PC-9 (cell line): ENCODE data around the gene CCNL2. TPM values are rescaled to one million over a fixed set of nuclear protein-coding genes. Genes with fewer than 3 reads are reported as not detected.

ENCODE experiments used
- BruUV-seq: library from RNA; stranded (reverse); fragments of 400-500 nt; replicated peaks from 2 replicates; lab custom pipeline; 2021; lab: Mats Ljungman, UMichigan
- CTCF ChIA-PET: fragments of 300-600 bp; sonication (Branson Sonifier 250); formaldehyde crosslinking; loops from one replicate; lab custom pipeline; 2022; ENCODE audit warnings: antibody characterized with exemption; lab: Charles Lee
- POLR2A ChIA-PET: fragments of 300-600 bp; sonication (Branson Sonifier 250); formaldehyde crosslinking; loops from one replicate; lab custom pipeline; 2022; ENCODE audit warnings: antibody characterized with exemption; ENCODE audit not compliant: unreplicated experiment; lab: Charles Lee
- DNase-seq, 2 experiments: peaks; one replicate each; pipeline versions ENCODE4 v3.0.0 to v3.0.0-alpha.2; 2015 to 2022; ENCODE audit warnings: mixed read lengths in 1 of 2
- H2AFZ ChIP-seq: fragments of 200-600 bp; sonication (generic); 2 replicates; pipeline ENCODE4 v1.8.1; 2017; ENCODE audit warnings: antibody characterized with exemption
- H3F3A ChIP-seq: fragments of 200-600 bp; sonication (generic); 2 replicates; pipeline ENCODE4 v1.8.1; 2017; ENCODE audit warnings: antibody characterized with exemption, mild to moderate bottlenecking, low read depth; ENCODE audit not compliant: insufficient read depth
- H3K27ac ChIP-seq: fragments of 200-600 bp; sonication (generic); 2 replicates; pipeline ENCODE4 v1.6.1; 2016; ENCODE audit warnings: mixed run types
- H3K27me3 ChIP-seq: fragments of 200-600 bp; sonication (generic); 2 replicates; pipeline ENCODE4 v1.6.1; 2016; ENCODE audit warnings: low read depth, mixed run types; ENCODE audit not compliant: insufficient read depth
- H3K36me3 ChIP-seq: fragments of 200-600 bp; sonication (generic); 2 replicates; pipeline ENCODE4 v1.6.1; 2016; ENCODE audit warnings: low read depth, mixed run types
- H3K4me1 ChIP-seq: fragments of 200-600 bp; sonication (generic); replicated peaks from 2 replicates; pipeline ENCODE4 v1.6.1; 2016; ENCODE audit warnings: mixed run types; ENCODE audit not compliant: insufficient read depth
- H3K4me2 ChIP-seq: fragments of 200-600 bp; sonication (generic); 2 replicates; pipeline ENCODE4 v1.6.1; 2017; ENCODE audit warnings: mixed run types
- H3K4me3 ChIP-seq: fragments of 200-600 bp; sonication (generic); 2 replicates; pipeline ENCODE4 v1.6.1; 2016; ENCODE audit warnings: mixed run types
- H3K79me2 ChIP-seq: fragments of 200-600 bp; sonication (generic); 2 replicates; pipeline ENCODE4 v1.6.1; 2017; ENCODE audit warnings: low read depth, mixed run types
- H3K9me2 ChIP-seq: fragments of 200-600 bp; sonication (generic); 2 replicates; pipeline ENCODE4 v1.8.1; 2017; ENCODE audit warnings: mild to moderate bottlenecking; ENCODE audit not compliant: insufficient read depth
- H3K9me3 ChIP-seq: fragments of 200-600 bp; sonication (generic); 2 replicates; pipeline ENCODE4 v1.8.1; 2016; ENCODE audit warnings: low read depth; ENCODE audit not compliant: insufficient read depth
- H4K20me1 ChIP-seq: fragments of 200-600 bp; sonication (generic); 2 replicates; pipeline ENCODE4 v1.8.1; 2017; ENCODE audit not compliant: insufficient read depth
- CTCF ChIP-seq: fragments of 200-600 bp; sonication (generic); conservative IDR thresholded peaks from 2 replicates; pipeline ENCODE4 v1.6.1; 2017; ENCODE audit warnings: mixed run types, antibody characterized with exemption, mild to moderate bottlenecking, moderate library complexity
- EZH2 ChIP-seq: fragments of 200-600 bp; sonication (generic); IDR thresholded peaks from 2 replicates; pipeline ENCODE4 v1.8.0; 2017; ENCODE audit warnings: antibody characterized with exemption, low read depth
- intact Hi-C: fragments of 100-400 bp; cut with micrococcal nuclease; formaldehyde crosslinking; loops from one replicate; pipeline ENCODE4 v1.10.0; 2022; ENCODE audit not compliant: unreplicated experiment
- total RNA-seq: library from RNA; stranded (reverse); gene quantifications from 2 replicates; pipeline ENCODE4 v1.2.3, GENCODE V29; 2021

CCNL2 gene
- total RNA-seq, 1 experiment from 2014 or later: 162 TPM

- Histone ChIP-seq H3K9me3 (no peaks in the 10 kb centered on the region), H3K4me2 (no peak overlapping the region), H3K27ac (no peak overlapping the region), H4K20me1 (no peaks in the 10 kb centered on the region), H3F3A (peaks cover 33% of the 10 kb centered on the region; the same call in 1 of the 2 replicates), H3K79me2 (no peaks in the 10 kb centered on the region), H3K36me3 (no peaks in the 10 kb centered on the region), H3K9me2 (no peaks in the 10 kb centered on the region), H2AFZ (no peak overlapping the region), H3K4me3 (no peak overlapping the region), H3K27me3 (no peaks in the 10 kb centered on the region), H3K4me1 (peaks cover 34% of the 10 kb centered on the region)
- ChIA-PET CTCF (interaction anchor here (0.6 kb wide), 1 partner anchor 302 kb away, joined by 4 read pairs; no protein-coding TSS in a partner anchor), POLR2A (no interaction called here)
- no TSS peak for BruUV-seq
- no peak for DNase-seq
- intact Hi-C loops: no loop called here
- TF ChIP-seq EZH2 (no peak), CTCF (no peak)
Observed at GRCh38 chr1:1361982-1362423, 37.1 kb downstream of the CCNL2 start.

GRCh38 chr1:1361233-1361981 is 37.7 kb downstream of the CCNL2 start:
- ChIA-PET CTCF (no interaction called here), POLR2A (no interaction called here)
- Histone ChIP-seq H3K9me3 (no peaks in the 10 kb centered on the region), H3K4me3 (no peak overlapping the region), H3K4me2 (peak overlapping the region; percentile 62), H3K9me2 (no peaks in the 10 kb centered on the region), H3K4me1 (peaks cover 34% of the 10 kb centered on the region), H2AFZ (no peak overlapping the region), H3K79me2 (no peaks in the 10 kb centered on the region), H3K27ac (no peak overlapping the region), H3F3A (peaks cover 33% of the 10 kb centered on the region; the same call in 1 of the 2 replicates), H3K36me3 (no peaks in the 10 kb centered on the region), H4K20me1 (no peaks in the 10 kb centered on the region), H3K27me3 (no peaks in the 10 kb centered on the region)
- intact Hi-C loops: no loop called here
- TF ChIP-seq CTCF: no peak
- TF ChIP-seq EZH2: no peak
- DNase-seq: peak in 1 of 2 experiments; percentile 31
- TSS peak; percentile 12 for BruUV-seq

- intact Hi-C loops: no loop called here
- H4K20me1 ChIP-seq: no peaks in the 10 kb centered on the region
- no peaks in the 10 kb centered on the region for H3K9me2 ChIP-seq
- peaks cover 29% of the 10 kb centered on the region; the same call in 1 of the 2 replicates for H3F3A ChIP-seq
- ChIA-PET CTCF (no interaction called here), POLR2A (interaction anchor here (0.6 to 0.8 kb wide), 2 partner anchors 14 to 77 kb away, joined by 4 to 8 read pairs; partner anchors contain the start of gene AURKAIP1)
- DNase-seq: peak; percentile 78 to 91
- peaks cover 34% of the 10 kb centered on the region for H3K4me1 ChIP-seq
- H2AFZ ChIP-seq: no peak overlapping the region
- TF ChIP-seq EZH2 (no peak), CTCF (no peak)
- no TSS peak for BruUV-seq
- H3K27ac ChIP-seq: peak overlapping the region; percentile 24; the same call in 1 of the 2 replicates
- no peaks in the 10 kb centered on the region for H3K36me3 ChIP-seq
- no peaks in the 10 kb centered on the region for H3K27me3 ChIP-seq
- no peaks in the 10 kb centered on the region for H3K9me3 ChIP-seq
- no peak overlapping the region for H3K4me3 ChIP-seq
- no peaks in the 10 kb centered on the region for H3K79me2 ChIP-seq
- peak overlapping the region; percentile 62 for H3K4me2 ChIP-seq
Observed at GRCh38 chr1:1360506-1361169, 38.5 kb downstream of the CCNL2 start.
